ENCODE results near the gene PHF2. TPM values are rescaled to one million over a fixed set of nuclear protein-coding genes. Genes with fewer than 3 reads are reported as not detected.

PHF2 gene
- total RNA-seq (2022) (10.2 and 10.3 TPM in 2 replicates), Bru-seq, nascent RNA (percentile 52 among the genes with signal in this experiment), BruChase-seq, experiment 1, labeled RNA remaining after a 2-hour chase (percentile 56 among the genes with signal in this experiment), BruChase-seq, experiment 2, labeled RNA remaining after a 6-hour chase (percentile 59 among the genes with signal in this experiment)
- long read RNA-seq, partial matches to known transcripts: 0 of 3 reads
- long read RNA-seq, other reads (novel, unspliced or antisense): 3 of 3 reads

- Mint-ChIP-seq H3K4me3 (ENCODE audit: unreplicated experiment) (peak within 1 kb of the TSS; percentile 79), H3K4me1 (ENCODE audit: low read depth, unreplicated experiment) (peaks cover 14% of the 10 kb centered on the region), H3K27me3 (ENCODE audit: insufficient read depth, unreplicated experiment) (no peaks in the 10 kb centered on the region), H3K27ac (ENCODE audit: unreplicated experiment) (peak within 1 kb of the TSS; percentile 78), H3K9me3 (ENCODE audit: unreplicated experiment) (no peaks in the 10 kb centered on the region), H3K36me3 (ENCODE audit: insufficient read depth, unreplicated experiment) (no peaks in the 10 kb centered on the region)
- H3K9me3 ChIP-seq: no peaks in the 10 kb centered on the region
- BruUV-seq (replicated peaks): no TSS peak
- ChIA-PET CTCF (no interaction called here), POLR2A (no interaction called here)
- no peaks in the 10 kb centered on the region for H3K27me3 ChIP-seq (replicated peaks; ENCODE audit: control insufficient read depth, insufficient read depth, low read length)
- peak within 1 kb of the TSS; percentile 54 for H3K4me3 ChIP-seq (ENCODE audit: low read depth, low read length)
- H3K4me1 ChIP-seq: peaks cover 11% of the 10 kb centered on the region
- no peaks in the 10 kb centered on the region for H3K36me3 ChIP-seq (ENCODE audit: control insufficient read depth, insufficient read depth, low read length)
- intact Hi-C loops (cut with micrococcal nuclease; ENCODE audit: unreplicated experiment): no loop called here
- TF ChIP-seq CTCF (IDR thresholded peaks at IDR 0.05; ENCODE audit: insufficient read depth in 1 of 2, low read depth in 1 of 2, low read length in 1 of 2, severe bottlenecking in 1 of 2, unreplicated experiment in 1 of 2): no peak
- peak in 1 of 2 experiments; percentile 24 for DNase-seq
These were observed at the start of gene PHF2 for GRCh38 chr9:93576258-93577077. TSS of gene PHF2 (plus strand) at chr9:93576584. CDS start at chr9:93576774, 190 bp downstream.

- ChIA-PET POLR2A (no interaction called here), CTCF (no interaction called here)
- Mint-ChIP-seq H3K4me1 (ENCODE audit: low read depth, unreplicated experiment) (no peaks in the 10 kb centered on the region), H3K4me3 (ENCODE audit: unreplicated experiment) (no peak overlapping the region), H3K9me3 (ENCODE audit: unreplicated experiment) (no peaks in the 10 kb centered on the region), H3K27me3 (ENCODE audit: insufficient read depth, unreplicated experiment) (no peaks in the 10 kb centered on the region), H3K36me3 (ENCODE audit: insufficient read depth, unreplicated experiment) (peaks cover 35% of the 10 kb centered on the region), H3K27ac (ENCODE audit: unreplicated experiment) (no peak overlapping the region)
- Histone ChIP-seq H3K4me3 (ENCODE audit: low read depth, low read length) (no peak overlapping the region), H3K27me3 (replicated peaks; ENCODE audit: control insufficient read depth, insufficient read depth, low read length) (no peaks in the 10 kb centered on the region), H3K4me1 (no peaks in the 10 kb centered on the region), H3K36me3 (ENCODE audit: control insufficient read depth, insufficient read depth, low read length) (no peaks in the 10 kb centered on the region), H3K9me3 (no peaks in the 10 kb centered on the region)
- intact Hi-C loops (cut with micrococcal nuclease; ENCODE audit: unreplicated experiment): no loop called here
- TF ChIP-seq CTCF (IDR thresholded peaks at IDR 0.05; ENCODE audit: insufficient read depth in 1 of 2, low read depth in 1 of 2, low read length in 1 of 2, severe bottlenecking in 1 of 2, unreplicated experiment in 1 of 2): no peak
- no TSS peak for BruUV-seq (replicated peaks)
- DNase-seq: peak in 1 of 2 experiments; percentile 3
These were observed 45.0 kb upstream of the PHF2 start for GRCh38 chr9:93531374-93531773.

DNA sequence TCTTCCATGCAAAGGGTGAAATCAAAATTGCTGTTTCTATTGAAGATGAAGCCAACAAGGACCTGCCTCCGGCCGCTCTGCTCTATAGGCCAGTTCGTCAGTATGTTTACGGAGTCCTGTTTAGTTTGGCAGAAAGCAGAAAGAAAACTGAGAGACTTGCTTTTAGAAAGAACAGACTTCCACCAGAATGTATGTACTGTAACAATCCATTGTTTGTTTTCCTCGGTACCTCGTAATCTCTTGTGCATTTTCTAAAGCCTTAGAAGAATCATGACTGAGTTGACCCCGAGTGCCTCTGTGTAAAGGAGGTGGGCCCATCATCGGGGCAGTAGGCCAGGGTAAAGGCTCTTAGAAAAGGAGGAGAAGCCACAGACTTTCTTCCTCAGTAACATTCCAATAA lies 44.2 kb upstream of the PHF2 start:
- BruUV-seq (replicated peaks): no TSS peak
- CTCF ChIA-PET: no interaction called here
- Histone ChIP-seq H3K27me3 (replicated peaks; ENCODE audit: control insufficient read depth, insufficient read depth, low read length) (no peaks in the 10 kb centered on the region), H3K9me3 (no peaks in the 10 kb centered on the region), H3K4me1 (no peaks in the 10 kb centered on the region), H3K4me3 (ENCODE audit: low read depth, low read length) (no peak overlapping the region), H3K36me3 (ENCODE audit: control insufficient read depth, insufficient read depth, low read length) (no peaks in the 10 kb centered on the region)
- POLR2A ChIA-PET: no interaction called here
- Mint-ChIP-seq H3K36me3 (ENCODE audit: insufficient read depth, unreplicated experiment) (peaks cover 35% of the 10 kb centered on the region), H3K4me1 (ENCODE audit: low read depth, unreplicated experiment) (no peaks in the 10 kb centered on the region), H3K27ac (ENCODE audit: unreplicated experiment) (no peak overlapping the region), H3K27me3 (ENCODE audit: insufficient read depth, unreplicated experiment) (no peaks in the 10 kb centered on the region), H3K9me3 (ENCODE audit: unreplicated experiment) (no peaks in the 10 kb centered on the region), H3K4me3 (ENCODE audit: unreplicated experiment) (no peak overlapping the region)
- intact Hi-C loops (cut with micrococcal nuclease; ENCODE audit: unreplicated experiment): no loop called here
- DNase-seq: no peak
- TF ChIP-seq CTCF (IDR thresholded peaks at IDR 0.05; ENCODE audit: insufficient read depth in 1 of 2, low read depth in 1 of 2, low read length in 1 of 2, severe bottlenecking in 1 of 2, unreplicated experiment in 1 of 2): no peak
